ENCODE data around the gene PYM1.

PYM1 gene

GRCh38 chr12:55901881-55902490 is 25.7 kb downstream of the PYM1 start:
- no peak for TF ChIP-seq CTCF (IDR thresholded peaks at IDR 0.05; ENCODE audit: control extremely low read depth, extremely low read depth, low read depth, missing control alignments)
- ChIA-PET CTCF (no interaction called here), POLR2A (no interaction called here)
- DNase-seq (ENCODE audit: extremely low spot score), result no peak

DNA sequence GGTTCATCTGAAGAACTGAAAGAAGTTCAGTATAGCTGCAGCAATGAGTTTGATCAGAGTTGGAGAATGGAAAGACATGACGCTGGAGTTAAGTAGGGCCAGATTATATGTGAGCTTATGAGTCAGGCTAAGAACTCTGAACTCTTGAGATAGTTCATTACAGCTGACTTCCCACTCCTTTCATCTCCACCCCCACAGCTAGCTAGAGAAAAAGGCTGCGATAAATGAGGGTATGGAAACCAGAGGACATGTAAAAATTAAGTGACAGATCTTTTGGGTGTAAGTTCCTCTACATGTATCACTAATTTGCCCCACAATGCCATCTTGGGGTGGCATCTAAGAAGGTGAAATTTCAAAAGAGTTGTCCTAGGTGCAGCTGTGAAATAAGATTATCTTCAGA is 28.6 kb downstream of the PYM1 start:
- CTCF ChIA-PET, result no interaction called here

DNA sequence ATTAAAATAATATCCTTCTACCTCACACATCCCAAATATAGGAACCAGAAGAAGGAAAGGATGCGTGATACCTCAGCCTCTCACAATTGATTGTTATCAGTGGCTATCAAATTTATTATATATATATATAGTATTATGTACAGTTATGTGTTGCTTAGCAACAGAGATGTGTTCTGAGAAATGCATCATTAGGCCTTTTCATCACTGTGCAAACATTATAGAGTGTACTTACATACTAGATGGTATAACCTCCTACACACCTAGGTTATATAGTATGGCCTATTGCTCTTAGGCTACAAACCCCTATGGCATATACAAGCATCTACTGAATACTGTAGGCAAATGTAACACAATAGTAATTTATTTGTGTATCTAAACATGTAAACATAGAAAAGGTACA is 34.0 kb downstream of the PYM1 start:
- no peak for DNase-seq (ENCODE audit: extremely low spot score)
- CTCF ChIA-PET, result interaction anchor here (1.2 kb wide), 1 partner anchor 10 kb away, joined by 3 read pairs; no protein-coding TSS in a partner anchor
- POLR2A ChIA-PET, result no interaction called here
- no peak for TF ChIP-seq CTCF (IDR thresholded peaks at IDR 0.05; ENCODE audit: control extremely low read depth, extremely low read depth, low read depth, missing control alignments)

More for the DNA sequence above, 28.6 kb downstream of the PYM1 start:
- POLR2A ChIA-PET, result no interaction called here
- no peak for DNase-seq (ENCODE audit: extremely low spot score)
- TF ChIP-seq CTCF (IDR thresholded peaks at IDR 0.05; ENCODE audit: control extremely low read depth, extremely low read depth, low read depth, missing control alignments), result no peak

DNA sequence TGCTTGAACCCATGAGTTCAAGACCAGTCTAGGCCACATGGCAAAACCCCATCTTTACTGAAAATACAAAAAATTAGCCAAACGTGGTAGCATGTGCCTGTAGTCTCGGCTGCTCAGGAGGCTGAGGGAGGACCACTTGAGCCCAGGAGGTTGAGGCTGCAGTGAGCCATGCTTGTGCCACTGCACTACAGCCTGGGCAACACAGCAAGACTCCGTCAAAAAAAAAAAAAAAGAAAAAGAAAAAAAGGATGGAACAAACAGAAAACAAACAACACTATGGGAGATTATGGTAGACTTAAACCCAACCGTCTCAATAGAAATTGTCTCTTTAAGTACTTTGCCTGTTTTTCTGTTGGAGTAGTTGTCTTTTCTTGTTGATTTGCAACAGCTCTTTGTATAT is 36.4 kb downstream of the PYM1 start:
- ChIA-PET CTCF (no interaction called here), POLR2A (no interaction called here)
- no peak for TF ChIP-seq CTCF (IDR thresholded peaks at IDR 0.05; ENCODE audit: control extremely low read depth, extremely low read depth, low read depth, missing control alignments)
- DNase-seq (ENCODE audit: extremely low spot score), result no peak

GRCh38 chr12:55885113-55885512 is 42.6 kb downstream of the PYM1 start:
- DNase-seq (ENCODE audit: extremely low spot score), result no peak
- TF ChIP-seq CTCF (IDR thresholded peaks at IDR 0.05; ENCODE audit: control extremely low read depth, extremely low read depth, low read depth, missing control alignments), result no peak
- ChIA-PET CTCF (interaction anchor here (1.4 kb wide), 1 partner anchor 9 kb away, joined by 5 read pairs; no protein-coding TSS in a partner anchor), POLR2A (interaction anchor here (1.0 kb wide), 1 partner anchor 13 kb away, joined by 3 read pairs; no protein-coding TSS in a partner anchor)

DNA sequence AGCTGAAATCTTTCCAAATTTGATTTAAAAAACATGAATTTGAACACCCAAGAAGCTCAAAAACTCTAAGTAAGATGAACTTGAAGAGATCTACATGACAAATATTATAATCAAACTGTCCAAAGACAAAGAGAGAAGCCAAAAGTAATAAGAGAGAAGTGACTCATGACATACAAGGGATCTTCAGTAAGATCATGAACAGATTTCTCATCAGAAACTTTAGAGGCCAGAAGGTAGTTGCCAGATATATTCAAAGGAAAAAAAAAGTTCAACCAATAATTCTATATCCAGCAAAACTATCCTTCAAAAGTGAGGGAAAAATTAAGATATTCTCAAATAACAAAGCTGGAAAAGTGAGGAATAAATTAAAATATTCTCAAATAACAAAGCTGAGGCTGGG is 49.9 kb downstream of the PYM1 start:
- no peak for TF ChIP-seq CTCF (IDR thresholded peaks at IDR 0.05; ENCODE audit: control extremely low read depth, extremely low read depth, low read depth, missing control alignments)
- ChIA-PET CTCF (interaction anchor here (0.8 to 2.1 kb wide), 2 partner anchors 48 to 49 kb away, joined by 3 to 5 read pairs; no protein-coding TSS in a partner anchor), POLR2A (no interaction called here)
- no peak for DNase-seq (ENCODE audit: extremely low spot score)

Data from GM10248 (cell line).